GM15510 (cell line): Measurements from ENCODE around the gene ATG7.

Experiments used
- POLR2A ChIP-seq: IDR thresholded peaks from 3 replicates; pipeline ENCODE4 v1.6.1; 2011; ENCODE audit warnings: borderline replicate concordance; ENCODE audit not compliant: insufficient read length; ENCODE audit errors: extremely low read depth

Gene ATG7

GRCh38 chr3:11566916-11567315, 294.7 kb downstream of the ATG7 start:
- no peak for TF ChIP-seq POLR2A

- no peak for TF ChIP-seq POLR2A
Observed at GRCh38 chr3:11567516-11568467, 295.6 kb downstream of the ATG7 start.

- no peak for TF ChIP-seq POLR2A
Observed at GRCh38 chr3:11568503-11569155, 296.4 kb downstream of the ATG7 start.

- TF ChIP-seq POLR2A, result no peak
Observed at GRCh38 chr3:11569156-11569741, 297.1 kb downstream of the ATG7 start.

- no peak for TF ChIP-seq POLR2A
Observed at GRCh38 chr3:11570251-11570650, 298.1 kb downstream of the ATG7 start.

- no peak for TF ChIP-seq POLR2A
Observed at GRCh38 chr3:11570789-11571495, 298.7 kb downstream of the ATG7 start.

- no peak for TF ChIP-seq POLR2A
Observed at GRCh38 chr3:11574981-11575669, 302.9 kb downstream of the ATG7 start.

GRCh38 chr3:11575677-11576076, 303.5 kb downstream of the ATG7 start:
- no peak for TF ChIP-seq POLR2A

GRCh38 chr3:11576453-11576852, 304.3 kb downstream of the ATG7 start:
- no peak for TF ChIP-seq POLR2A

GRCh38 chr3:11578169-11578568, 306.0 kb downstream of the ATG7 start:
- TF ChIP-seq POLR2A, result no peak

GRCh38 chr3:11580645-11581044, 308.4 kb downstream of the ATG7 start:
- no peak for TF ChIP-seq POLR2A

GRCh38 chr3:11581237-11582190, 309.3 kb downstream of the ATG7 start:
- no peak for TF ChIP-seq POLR2A
